ENCODE measurements around the gene MAGI3. TPM values are rescaled to one million over a fixed set of nuclear protein-coding genes. Genes with fewer than 3 reads are reported as not detected.
"Not testable (repeated sequence)": the region's sequence is repeated elsewhere in the genome, so short reads cannot be mapped to it uniquely, and the experiment has no call there.

MAGI3 gene
- total and polyA plus RNA-seq, 4 donors: 2.8 to 21.7 (median 9.6) TPM

GRCh38 chr1:113479713-113480676 is 89.7 kb downstream of the MAGI3 start:
- Histone ChIP-seq H3K36me3 (ENCODE audit: control insufficient read depth in 1 of 2, insufficient read depth in 2 of 2, low read length in 1 of 2) (no peaks in the 10 kb centered on the region), H3K4me3 (ENCODE audit: low read length in 2 of 2) (no peak overlapping the region), H3K9me3 (ENCODE audit: control insufficient read depth, low read length) (peaks cover 3% of the 10 kb centered on the region), H3K4me1 (ENCODE audit: control insufficient read depth in 1 of 2, insufficient read depth in 2 of 2, low read length in 2 of 2) (no peaks in the 10 kb centered on the region), H3K27ac (ENCODE audit: low read depth in 1 of 2, low read length in 2 of 2) (no peak overlapping the region), H3K27me3 (ENCODE audit: control insufficient read depth in 1 of 2, insufficient read depth in 2 of 2, low read length in 1 of 2) (no peaks in the 10 kb centered on the region)
- no peak for DNase-seq
- intact Hi-C loops (cut with DNase I): no loop called here
- 94 to 98% methylated on average over 5 of the region's 5 CpGs for WGBS, 2 donors
- no peak for ATAC-seq (ENCODE audit: low FRiP score)

- ATAC-seq (ENCODE audit: low FRiP score); H3K27ac ChIP-seq (ENCODE audit: low read depth in 1 of 2, low read length in 2 of 2); H3K4me3 ChIP-seq (ENCODE audit: low read length in 2 of 2); DNase-seq; H3K4me1 ChIP-seq (ENCODE audit: control insufficient read depth in 1 of 2, insufficient read depth in 2 of 2, low read length in 2 of 2); H3K36me3 ChIP-seq (ENCODE audit: control insufficient read depth in 1 of 2, insufficient read depth in 2 of 2, low read length in 1 of 2); H3K27me3 ChIP-seq (ENCODE audit: control insufficient read depth in 1 of 2, insufficient read depth in 2 of 2, low read length in 1 of 2); H3K9me3 ChIP-seq (ENCODE audit: control insufficient read depth, low read length); intact Hi-C loops (cut with DNase I): not testable (repeated sequence)
- WGBS, 2 donors: 92 to 93% methylated on average over 3 of the region's 3 CpGs
Observed at GRCh38 chr1:113485131-113485530, 94.8 kb downstream of the MAGI3 start.

DNA sequence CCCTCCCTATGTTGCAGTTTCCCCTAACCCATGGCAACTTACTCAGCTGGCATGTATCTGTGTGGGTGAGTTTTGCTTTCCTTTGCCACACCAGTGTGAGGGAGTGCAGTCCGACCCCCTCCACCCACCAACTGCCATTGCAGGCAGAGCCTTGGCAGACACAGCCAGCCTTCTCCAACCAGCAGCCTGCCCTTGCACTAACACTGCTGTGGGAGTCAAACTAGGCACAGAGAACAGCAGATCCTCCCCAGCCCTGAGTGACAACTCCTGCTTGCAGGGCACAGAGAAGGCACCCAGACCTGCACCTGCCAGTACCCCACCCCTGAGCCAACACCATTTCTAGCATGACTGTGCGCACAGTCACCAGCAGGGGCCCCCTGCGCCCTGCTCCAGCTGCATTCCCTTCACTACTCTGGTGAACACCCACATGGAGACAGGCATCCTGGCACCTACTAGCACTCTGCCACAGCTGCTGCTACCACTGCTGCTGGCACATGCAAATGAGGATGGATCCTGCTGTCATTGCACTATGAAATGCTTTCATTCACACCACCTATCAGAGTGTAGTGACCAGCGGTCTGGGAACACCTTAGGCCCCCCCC is 98.4 kb downstream of the MAGI3 start:
- ATAC-seq (ENCODE audit: low FRiP score) (no peak), DNase-seq (peak in 1 of 2 donors; percentile 34)
- Histone ChIP-seq H3K4me1 (ENCODE audit: control insufficient read depth in 1 of 2, insufficient read depth in 2 of 2, low read length in 2 of 2) (no peaks in the 10 kb centered on the region), H3K9me3 (ENCODE audit: control insufficient read depth, low read length) (no peaks in the 10 kb centered on the region), H3K27me3 (ENCODE audit: control insufficient read depth in 1 of 2, insufficient read depth in 2 of 2, low read length in 1 of 2) (no peaks in the 10 kb centered on the region), H3K36me3 (ENCODE audit: control insufficient read depth in 1 of 2, insufficient read depth in 2 of 2, low read length in 1 of 2) (no peaks in the 10 kb centered on the region), H3K4me3 (ENCODE audit: low read length in 2 of 2) (no peak overlapping the region), H3K27ac (ENCODE audit: low read depth in 1 of 2, low read length in 2 of 2) (no peak overlapping the region)
- intact Hi-C loops (cut with DNase I): no loop called here
- WGBS, 2 donors: 82 to 87% methylated on average over 4 of the region's 4 CpGs

DNA sequence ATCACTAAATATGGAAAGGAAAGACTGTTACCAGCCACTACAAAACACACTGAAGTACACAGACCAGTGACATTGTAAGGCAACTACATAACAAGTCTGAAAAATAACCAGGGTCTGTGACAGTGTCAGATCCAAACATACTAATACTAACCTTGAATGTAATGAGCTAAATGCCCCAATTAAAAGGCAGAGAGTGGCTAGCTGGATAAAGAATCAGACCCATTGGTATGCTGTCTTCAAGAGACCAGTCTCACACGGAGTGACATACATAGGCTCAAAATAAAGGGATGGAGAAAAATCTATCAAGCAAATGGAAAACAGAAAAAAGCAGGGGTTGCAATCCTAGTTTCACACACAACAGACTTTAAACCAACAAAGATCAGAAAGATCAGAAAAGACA is 100.1 kb downstream of the MAGI3 start:
- H3K4me1 ChIP-seq (ENCODE audit: control insufficient read depth in 1 of 2, insufficient read depth in 2 of 2, low read length in 2 of 2): no peaks in the 10 kb centered on the region
- 96 to 99% methylated on average over 1 of the region's 1 CpG for WGBS, 2 donors
- intact Hi-C loops (cut with DNase I): no loop called here
- H3K4me3 ChIP-seq (ENCODE audit: low read length in 2 of 2): no peak overlapping the region
- H3K27me3 ChIP-seq (ENCODE audit: control insufficient read depth in 1 of 2, insufficient read depth in 2 of 2, low read length in 1 of 2): no peaks in the 10 kb centered on the region
- DNase-seq (no peak), ATAC-seq (ENCODE audit: low FRiP score) (no peak)
- H3K36me3 ChIP-seq (ENCODE audit: control insufficient read depth in 1 of 2, insufficient read depth in 2 of 2, low read length in 1 of 2): no peaks in the 10 kb centered on the region
- no peaks in the 10 kb centered on the region for H3K9me3 ChIP-seq (ENCODE audit: control insufficient read depth, low read length)
- no peak overlapping the region for H3K27ac ChIP-seq (ENCODE audit: low read depth in 1 of 2, low read length in 2 of 2)

GRCh38 chr1:113493533-113493932 is 103.2 kb downstream of the MAGI3 start:
- intact Hi-C loops (cut with DNase I): no loop called here

DNA sequence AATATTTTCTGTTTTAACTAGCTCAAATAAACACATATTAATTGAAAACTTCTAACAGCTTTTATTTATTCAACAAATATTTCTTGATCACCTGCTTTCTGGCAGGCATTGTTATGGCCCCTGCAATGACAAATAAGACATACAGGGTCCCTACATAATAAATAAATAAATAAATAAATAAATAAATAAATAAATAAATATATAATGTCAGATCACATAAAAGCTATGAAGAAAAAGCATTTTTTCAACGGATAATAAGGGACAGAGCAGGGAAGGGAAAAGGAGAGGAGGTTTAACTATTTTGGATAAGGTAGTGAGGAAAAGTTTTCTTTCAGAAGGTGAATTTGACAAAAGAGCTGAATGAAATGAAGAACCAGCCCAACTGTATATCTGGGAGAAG is 115.0 kb downstream of the MAGI3 start:
- H3K4me1 ChIP-seq (ENCODE audit: control insufficient read depth in 1 of 2, insufficient read depth in 2 of 2, low read length in 2 of 2): no peaks in the 10 kb centered on the region
- H3K9me3 ChIP-seq (ENCODE audit: control insufficient read depth, low read length): peaks cover 2% of the 10 kb centered on the region
- 92 to 94% methylated on average over 1 of the region's 1 CpG for WGBS, 2 donors
- ATAC-seq (ENCODE audit: low FRiP score): no peak
- H3K4me3 ChIP-seq (ENCODE audit: low read length in 2 of 2): no peak overlapping the region
- no peak for DNase-seq
- no peaks in the 10 kb centered on the region for H3K27me3 ChIP-seq (ENCODE audit: control insufficient read depth in 1 of 2, insufficient read depth in 2 of 2, low read length in 1 of 2)
- no peak overlapping the region for H3K27ac ChIP-seq (ENCODE audit: low read depth in 1 of 2, low read length in 2 of 2)
- no peaks in the 10 kb centered on the region for H3K36me3 ChIP-seq (ENCODE audit: control insufficient read depth in 1 of 2, insufficient read depth in 2 of 2, low read length in 1 of 2)
- intact Hi-C loops (cut with DNase I): no loop called here

More at GRCh38 chr1:113493533-113493932, 103.2 kb downstream of the MAGI3 start:
- ATAC-seq (ENCODE audit: low FRiP score) (no peak), DNase-seq (no peak)
- Histone ChIP-seq H3K36me3 (ENCODE audit: control insufficient read depth in 1 of 2, insufficient read depth in 2 of 2, low read length in 1 of 2) (no peaks in the 10 kb centered on the region), H3K9me3 (ENCODE audit: control insufficient read depth, low read length) (peaks cover 3% of the 10 kb centered on the region), H3K27ac (ENCODE audit: low read depth in 1 of 2, low read length in 2 of 2) (no peak overlapping the region), H3K27me3 (ENCODE audit: control insufficient read depth in 1 of 2, insufficient read depth in 2 of 2, low read length in 1 of 2) (no peaks in the 10 kb centered on the region), H3K4me3 (ENCODE audit: low read length in 2 of 2) (no peak overlapping the region), H3K4me1 (ENCODE audit: control insufficient read depth in 1 of 2, insufficient read depth in 2 of 2, low read length in 2 of 2) (no peaks in the 10 kb centered on the region)
- WGBS, 2 donors: 96 to 97% methylated on average over 3 of the region's 3 CpGs

DNA sequence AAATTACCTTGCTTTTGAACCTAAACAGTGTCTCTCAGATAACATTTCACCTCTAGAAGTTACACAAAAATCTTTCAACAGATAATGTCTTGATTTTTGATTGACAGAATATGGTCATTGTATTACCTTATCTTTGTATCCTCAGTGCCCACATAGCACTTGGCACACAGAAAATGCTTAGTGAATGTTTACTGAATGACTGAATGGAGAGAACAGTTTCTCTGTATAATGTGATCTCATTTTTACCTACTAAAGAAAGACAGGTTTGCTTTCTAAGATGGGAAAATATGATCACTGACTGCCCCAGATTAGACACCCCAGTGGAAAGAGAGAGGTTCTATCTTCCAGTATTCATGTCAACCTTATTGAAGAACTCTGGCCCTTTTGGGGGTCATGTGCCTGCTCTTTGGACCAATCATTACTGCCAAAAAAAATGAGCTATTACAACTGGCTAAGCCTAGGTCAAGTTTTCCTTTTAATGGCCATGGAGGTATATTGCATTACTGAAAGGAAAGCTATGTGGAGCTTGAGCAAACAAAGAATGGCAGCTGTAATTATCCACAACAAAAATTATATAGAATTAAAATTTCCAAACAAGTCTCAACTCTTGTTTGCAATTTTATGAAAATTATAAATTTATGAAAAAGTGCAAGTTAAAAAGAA is 117.4 kb downstream of the MAGI3 start:
- H3K9me3 ChIP-seq (ENCODE audit: control insufficient read depth, low read length): peaks cover 2% of the 10 kb centered on the region
- H3K4me1 ChIP-seq (ENCODE audit: control insufficient read depth in 1 of 2, insufficient read depth in 2 of 2, low read length in 2 of 2): no peaks in the 10 kb centered on the region
- DNase-seq: no peak
- H3K27me3 ChIP-seq (ENCODE audit: control insufficient read depth in 1 of 2, insufficient read depth in 2 of 2, low read length in 1 of 2): no peaks in the 10 kb centered on the region
- ATAC-seq (ENCODE audit: low FRiP score): no peak
- intact Hi-C loops (cut with DNase I): no loop called here
- no peak overlapping the region for H3K27ac ChIP-seq (ENCODE audit: low read depth in 1 of 2, low read length in 2 of 2)
- H3K4me3 ChIP-seq (ENCODE audit: low read length in 2 of 2): no peak overlapping the region
- H3K36me3 ChIP-seq (ENCODE audit: control insufficient read depth in 1 of 2, insufficient read depth in 2 of 2, low read length in 1 of 2): no peaks in the 10 kb centered on the region

GRCh38 chr1:113508364-113509164 is 118.2 kb downstream of the MAGI3 start:
- intact Hi-C loops (cut with DNase I): no loop called here
- H3K27me3 ChIP-seq (ENCODE audit: control insufficient read depth in 1 of 2, insufficient read depth in 2 of 2, low read length in 1 of 2): no peaks in the 10 kb centered on the region
- no peak overlapping the region for H3K4me3 ChIP-seq (ENCODE audit: low read length in 2 of 2)
- no peaks in the 10 kb centered on the region for H3K36me3 ChIP-seq (ENCODE audit: control insufficient read depth in 1 of 2, insufficient read depth in 2 of 2, low read length in 1 of 2)
- no peak for ATAC-seq (ENCODE audit: low FRiP score)
- WGBS, 2 donors: 69 to 78% methylated on average over 2 of the region's 2 CpGs
- no peak overlapping the region for H3K27ac ChIP-seq (ENCODE audit: low read depth in 1 of 2, low read length in 2 of 2)
- peaks cover 2% of the 10 kb centered on the region for H3K9me3 ChIP-seq (ENCODE audit: control insufficient read depth, low read length)
- no peak for DNase-seq
- H3K4me1 ChIP-seq (ENCODE audit: control insufficient read depth in 1 of 2, insufficient read depth in 2 of 2, low read length in 2 of 2): no peaks in the 10 kb centered on the region

Data from aorta (tissue), 5 donors.